HG03354 (cell line): Measurements from ENCODE around the gene SKI.

Experiments used
- ATAC-seq: cut with Tn5 transposase; IDR thresholded peaks from one replicate; pipeline ENCODE4 v1.9.1; 2021; ENCODE audit warnings: mild to moderate bottlenecking; ENCODE audit not compliant: unreplicated experiment, poor library complexity, severe bottlenecking

The SKI gene

GRCh38 chr1:2227346-2228156 is 568 bp upstream of the SKI start:
- peak; percentile 85 for ATAC-seq

GRCh38 chr1:2228694-2229036 is 546 bp downstream of the SKI start:
- ATAC-seq = no peak

GRCh38 chr1:2229037-2229864 is 1.1 kb downstream of the SKI start:
- ATAC-seq = no peak

GRCh38 chr1:2229911-2230731 is 2.0 kb downstream of the SKI start:
- no peak for ATAC-seq

GRCh38 chr1:2230781-2231531 is 2.8 kb downstream of the SKI start:
- no peak for ATAC-seq

GRCh38 chr1:2231532-2232254 is 3.6 kb downstream of the SKI start:
- no peak for ATAC-seq

GRCh38 chr1:2232255-2232915 is 4.3 kb downstream of the SKI start:
- ATAC-seq = no peak

GRCh38 chr1:2232916-2233438 is 4.9 kb downstream of the SKI start:
- no peak for ATAC-seq

- no peak for ATAC-seq
These were observed 5.3 kb downstream of the SKI start for GRCh38 chr1:2233468-2233867.

- ATAC-seq = no peak
These were observed 6.1 kb downstream of the SKI start for GRCh38 chr1:2233997-2234761.

- ATAC-seq = no peak
These were observed 6.6 kb downstream of the SKI start for GRCh38 chr1:2234762-2235113.

GRCh38 chr1:2235300-2235998 is 7.3 kb downstream of the SKI start:
- ATAC-seq = no peak

- no peak for ATAC-seq
These were observed 8.9 kb downstream of the SKI start for GRCh38 chr1:2236695-2237677.

- ATAC-seq = no peak
These were observed 9.7 kb downstream of the SKI start for GRCh38 chr1:2237773-2238172.

- no peak for ATAC-seq
These were observed 10.4 kb downstream of the SKI start for GRCh38 chr1:2238361-2239012.

GRCh38 chr1:2239013-2239370 is 10.9 kb downstream of the SKI start:
- no peak for ATAC-seq
